PFSK-1 (cell line): ENCODE results near the gene NOL9. TPM values are rescaled to one million over a fixed set of nuclear protein-coding genes. Genes with fewer than 3 reads are reported as not detected.

Experiments used
- FOXP2 ChIP-seq: optimal IDR thresholded peaks from 2 replicates; pipeline ENCODE3; 2011; ENCODE audit warnings: borderline replicate concordance, control low read depth, inconsistent platforms; ENCODE audit not compliant: insufficient read depth; ENCODE audit errors: extremely low read length, extremely low read depth
- POLR2AphosphoS5 ChIP-seq: IDR thresholded peaks from 2 replicates; pipeline ENCODE4 v1.6.1; 2012; ENCODE audit warnings: low read depth, mild to moderate bottlenecking, control low read depth, low read length, moderate library complexity
- REST ChIP-seq, 2 experiments: IDR thresholded peaks; 2 replicates each; pipeline versions ENCODE4 v1.6.1 to v1.8.0; 2011 to 2012; ENCODE audit warnings: low read depth in 2 of 2, low read length in 2 of 2, control low read depth in 1 of 2, inconsistent platforms in 1 of 2, mild to moderate bottlenecking in 1 of 2, moderate library complexity in 1 of 2; ENCODE audit not compliant: insufficient read depth in 1 of 2
- SIN3A ChIP-seq: IDR thresholded peaks from 2 replicates; pipeline ENCODE4 v1.6.1; 2012; ENCODE audit warnings: mild to moderate bottlenecking, low read length, moderate library complexity, borderline replicate concordance; ENCODE audit not compliant: insufficient read depth
- TAF1 ChIP-seq: IDR thresholded peaks from 2 replicates; pipeline ENCODE4 v1.6.1; 2012; ENCODE audit warnings: low read length, control low read depth, borderline replicate concordance; ENCODE audit not compliant: insufficient read depth
- polyA plus RNA-seq: library from polyadenylated mRNA; unstranded; fragments of >200 nt; gene quantifications from one replicate; pipeline ENCODE4 v1.2.1, GENCODE V29; 2012; ENCODE audit warnings: low read depth, missing spikeins; ENCODE audit not compliant: insufficient read length

The NOL9 gene
- polyA plus RNA-seq: 7.3 TPM

- TF ChIP-seq FOXP2 (peak; percentile 80), POLR2AphosphoS5 (peak; percentile 70; the same call in 1 of the 2 replicates), SIN3A (peak; percentile 52; the same call in 1 of the 2 replicates), REST (IDR thresholded peaks at IDR 0.05; ENCODE audit: insufficient read depth in 1 of 2, low read depth in 2 of 2, low read length in 2 of 2) (0 out of 4 replicates have a peak, but pooled peaks of 1 of the 2 experiments have one; percentile 51), TAF1 (peak; percentile 89; the same call in 1 of the 2 replicates)
Observed at GRCh38 chr1:6554031-6554906, at the start of gene NOL9. Gene NOL9, minus strand, starts transcription at chr1:6554513. Its CDS starts 11 bp downstream, at chr1:6554502.

- TF ChIP-seq REST (IDR thresholded peaks at IDR 0.05; ENCODE audit: insufficient read depth in 1 of 2, low read depth in 2 of 2, low read length in 2 of 2) (no peak), POLR2AphosphoS5 (0 out of 2 replicates have a peak, but pooled peaks have one; percentile 6), FOXP2 (no peak), TAF1 (no peak), SIN3A (no peak)
Observed at GRCh38 chr1:6603238-6603914, 49.1 kb upstream of the NOL9 start.

GRCh38 chr1:6602669-6603237, 48.4 kb upstream of the NOL9 start, which contains the start of gene KLHL21:
Gene KLHL21, minus strand, starts transcription at chr1:6602869. Its CDS starts 52 bp downstream, at chr1:6602817.
- peak; percentile 95 for TF ChIP-seq POLR2AphosphoS5
- TF ChIP-seq FOXP2: peak; percentile 31
- peak; percentile 80; the same call in 1 of the 2 replicates for TF ChIP-seq TAF1
- TF ChIP-seq REST (IDR thresholded peaks at IDR 0.05; ENCODE audit: insufficient read depth in 1 of 2, low read depth in 2 of 2, low read length in 2 of 2): no peak; a peak in 1 of 4 replicates

GRCh38 chr1:6601923-6602668, 47.8 kb upstream of the NOL9 start:
- no peak for TF ChIP-seq POLR2AphosphoS5
- peak; percentile 20 for TF ChIP-seq FOXP2
- no peak for TF ChIP-seq REST (IDR thresholded peaks at IDR 0.05; ENCODE audit: insufficient read depth in 1 of 2, low read depth in 2 of 2, low read length in 2 of 2)
